ENCODE results near the gene COL4A2.

GRCh38 chr13:110458017-110458416, 150.9 kb downstream of the COL4A2 start:
- no peak for TF ChIP-seq CTCF (IDR thresholded peaks at IDR 0.05)
- TF ChIP-seq POLR2A (IDR thresholded peaks at IDR 0.05), result no peak
